Stimulated activated CD4-positive, alpha-beta T cell treated with anti-CD3 and anti-CD28 coated beads, TNF-alpha, amount 100 ng/mL, for 4 hours (primary cell): ENCODE data around the gene TRAF3.
"Not testable (repeated sequence)": the region's sequence is repeated elsewhere in the genome, so short reads cannot be mapped to it uniquely, and the experiment has no call there.

Source experiments
- DNase-seq, 3 experiments: peaks; one replicate each; pipeline ENCODE4 v3.0.0-alpha.2; 2020; ENCODE audit warnings: low read depth in 3 of 3

TRAF3 gene

GRCh38 chr14:102866982-102867761 lies 89.9 kb downstream of the TRAF3 start:
- DNase-seq = no peak

GRCh38 chr14:102867826-102868580 lies 90.8 kb downstream of the TRAF3 start:
- DNase-seq = no peak

GRCh38 chr14:102868956-102869547 lies 91.8 kb downstream of the TRAF3 start:
- DNase-seq = no peak

GRCh38 chr14:102870246-102870645 lies 93.0 kb downstream of the TRAF3 start:
- no peak for DNase-seq

- DNase-seq = no peak
These were observed 94.0 kb downstream of the TRAF3 start for GRCh38 chr14:102870994-102871831.

GRCh38 chr14:102872020-102872419 lies 94.8 kb downstream of the TRAF3 start:
- DNase-seq = no peak

GRCh38 chr14:102873131-102873530 lies 95.9 kb downstream of the TRAF3 start:
- no peak for DNase-seq

- DNase-seq = no peak
These were observed 96.4 kb downstream of the TRAF3 start for GRCh38 chr14:102873546-102874061.

- DNase-seq = no peak
These were observed 98.4 kb downstream of the TRAF3 start for GRCh38 chr14:102875652-102876051.

- DNase-seq = not testable (repeated sequence)
These were observed 100.3 kb downstream of the TRAF3 start for GRCh38 chr14:102877511-102877910.

GRCh38 chr14:102878174-102878969 lies 101.1 kb downstream of the TRAF3 start:
- DNase-seq = no peak

- no peak for DNase-seq
These were observed 101.8 kb downstream of the TRAF3 start for GRCh38 chr14:102878970-102879460.

- DNase-seq = no peak
These were observed 105.1 kb downstream of the TRAF3 start for GRCh38 chr14:102882226-102882906.

GRCh38 chr14:102883089-102883541 lies 105.9 kb downstream of the TRAF3 start:
- no peak for DNase-seq

GRCh38 chr14:102883554-102883953 lies 106.3 kb downstream of the TRAF3 start:
- no peak for DNase-seq

GRCh38 chr14:102885737-102886447 lies 108.6 kb downstream of the TRAF3 start:
- DNase-seq = no peak

GRCh38 chr14:102888748-102889147 lies 111.5 kb downstream of the TRAF3 start:
- no peak for DNase-seq

GRCh38 chr14:102889615-102890014 lies 112.4 kb downstream of the TRAF3 start:
- DNase-seq = no peak

- DNase-seq = no peak
These were observed 113.9 kb downstream of the TRAF3 start for GRCh38 chr14:102891111-102891510.
